ENCODE measurements around the gene RNF151. TPM values are rescaled to one million over a fixed set of nuclear protein-coding genes. Genes with fewer than 3 reads are reported as not detected.
A peak's percentile ranks its signal among the peaks of the same experiment; 100 is the strongest.
"Not testable (repeated sequence)": the region's sequence is repeated elsewhere in the genome, so short reads cannot be mapped to it uniquely, and the experiment has no call there.

Gene RNF151
- total RNA-seq, 1 donor from 2014 or later, result not detected

DNA sequence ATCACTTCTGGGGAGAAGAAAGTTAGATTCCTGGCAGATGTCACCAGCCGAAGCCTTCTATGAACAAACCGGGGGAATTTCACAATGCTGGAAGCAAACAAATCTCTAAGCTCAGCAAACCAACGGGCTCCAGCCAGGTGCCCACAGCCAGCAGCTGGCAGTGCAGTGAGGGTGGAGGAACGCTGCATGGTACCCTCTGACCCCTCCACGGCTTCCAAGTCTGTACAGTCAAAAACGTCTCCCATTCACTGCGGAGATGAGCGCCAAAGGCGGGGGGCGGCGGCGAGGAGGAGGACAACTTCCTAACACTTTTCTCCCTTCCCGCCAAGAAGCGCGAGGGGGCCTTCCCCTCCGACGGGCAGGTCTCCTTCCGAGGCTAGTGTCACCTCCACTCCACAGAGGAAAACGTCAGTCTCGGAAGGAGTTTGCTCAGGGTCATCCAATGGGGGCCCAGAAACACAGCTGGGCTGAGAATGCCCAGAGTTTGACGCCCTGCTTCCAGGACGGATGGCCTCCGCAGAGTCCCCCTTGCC, 42.0 kb downstream of the RNF151 start:
- Mint-ChIP-seq H3K27ac (ENCODE audit: unreplicated experiment) (peak overlapping the region; percentile 75), H3K27me3 (ENCODE audit: low read depth) (no peaks in the 10 kb centered on the region), H3K4me3 (peak overlapping the region; percentile 88), H3K36me3 (ENCODE audit: low read depth) (no peaks in the 10 kb centered on the region), H3K4me1 (peaks cover 25% of the 10 kb centered on the region), H3K9me3 (no peaks in the 10 kb centered on the region)
- TF ChIP-seq, protein P1, sequence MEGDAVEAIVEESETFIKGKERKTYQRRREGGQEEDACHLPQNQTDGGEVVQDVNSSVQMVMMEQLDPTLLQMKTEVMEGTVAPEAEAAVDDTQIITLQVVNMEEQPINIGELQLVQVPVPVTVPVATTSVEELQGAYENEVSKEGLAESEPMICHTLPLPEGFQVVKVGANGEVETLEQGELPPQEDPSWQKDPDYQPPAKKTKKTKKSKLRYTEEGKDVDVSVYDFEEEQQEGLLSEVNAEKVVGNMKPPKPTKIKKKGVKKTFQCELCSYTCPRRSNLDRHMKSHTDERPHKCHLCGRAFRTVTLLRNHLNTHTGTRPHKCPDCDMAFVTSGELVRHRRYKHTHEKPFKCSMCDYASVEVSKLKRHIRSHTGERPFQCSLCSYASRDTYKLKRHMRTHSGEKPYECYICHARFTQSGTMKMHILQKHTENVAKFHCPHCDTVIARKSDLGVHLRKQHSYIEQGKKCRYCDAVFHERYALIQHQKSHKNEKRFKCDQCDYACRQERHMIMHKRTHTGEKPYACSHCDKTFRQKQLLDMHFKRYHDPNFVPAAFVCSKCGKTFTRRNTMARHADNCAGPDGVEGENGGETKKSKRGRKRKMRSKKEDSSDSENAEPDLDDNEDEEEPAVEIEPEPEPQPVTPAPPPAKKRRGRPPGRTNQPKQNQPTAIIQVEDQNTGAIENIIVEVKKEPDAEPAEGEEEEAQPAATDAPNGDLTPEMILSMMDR (conservative IDR thresholded peaks at IDR 0.05), result no peak
- no peak for DNase-seq (ENCODE audit: low read depth, low spot score)

GRCh38 chr16:2009164-2009711, 42.6 kb downstream of the RNF151 start:
- Mint-ChIP-seq H3K27ac (ENCODE audit: unreplicated experiment) (no peak overlapping the region), H3K36me3 (ENCODE audit: low read depth) (no peaks in the 10 kb centered on the region)

GRCh38 chr16:2009791-2010510, 43.3 kb downstream of the RNF151 start, which contains the start of gene ZNF598:
Gene ZNF598, minus strand, starts transcription at chr16:2009821.
- H3K4me1 Mint-ChIP-seq, result peaks cover 25% of the 10 kb centered on the region
- no peaks in the 10 kb centered on the region for H3K9me3 Mint-ChIP-seq
- H3K27ac Mint-ChIP-seq (ENCODE audit: unreplicated experiment), result peak within 1 kb of the TSS; percentile 89
- TF ChIP-seq, protein P1 (conservative IDR thresholded peaks at IDR 0.05), result peak; percentile 23
- H3K27me3 Mint-ChIP-seq (ENCODE audit: low read depth), result no peaks in the 10 kb centered on the region
- H3K36me3 Mint-ChIP-seq (ENCODE audit: low read depth), result no peaks in the 10 kb centered on the region
- DNase-seq (ENCODE audit: low read depth, low spot score), result peak; percentile 62
- H3K4me3 Mint-ChIP-seq, result peak within 1 kb of the TSS; percentile 95

More at GRCh38 chr16:2009164-2009711, 42.6 kb downstream of the RNF151 start:
- H3K4me3 Mint-ChIP-seq, result peak overlapping the region; percentile 88
- TF ChIP-seq, protein P1 (conservative IDR thresholded peaks at IDR 0.05), result no peak
- H3K4me1 Mint-ChIP-seq, result peaks cover 25% of the 10 kb centered on the region
- no peaks in the 10 kb centered on the region for H3K9me3 Mint-ChIP-seq
- DNase-seq (ENCODE audit: low read depth, low spot score), result no peak
- H3K27me3 Mint-ChIP-seq (ENCODE audit: low read depth), result no peaks in the 10 kb centered on the region

- not testable (repeated sequence) for H3K27me3 Mint-ChIP-seq (ENCODE audit: low read depth); H3K4me3 Mint-ChIP-seq; H3K36me3 Mint-ChIP-seq (ENCODE audit: low read depth); H3K27ac Mint-ChIP-seq (ENCODE audit: unreplicated experiment); DNase-seq (ENCODE audit: low read depth, low spot score); H3K9me3 Mint-ChIP-seq
- peaks cover 21% of the 10 kb centered on the region for H3K4me1 Mint-ChIP-seq
Measured at GRCh38 chr16:2011726-2012125, 45.1 kb downstream of the RNF151 start.

- H3K27ac Mint-ChIP-seq (ENCODE audit: unreplicated experiment), result no peak overlapping the region
- TF ChIP-seq, protein P1 (conservative IDR thresholded peaks at IDR 0.05), result no peak
- no peaks in the 10 kb centered on the region for H3K9me3 Mint-ChIP-seq
- H3K27me3 Mint-ChIP-seq (ENCODE audit: low read depth), result peaks cover 11% of the 10 kb centered on the region
- no peaks in the 10 kb centered on the region for H3K36me3 Mint-ChIP-seq (ENCODE audit: low read depth)
- peak overlapping the region; percentile 59 for H3K4me3 Mint-ChIP-seq
- peaks cover 11% of the 10 kb centered on the region for H3K4me1 Mint-ChIP-seq
- no peak for DNase-seq (ENCODE audit: low read depth, low spot score)
Measured at GRCh38 chr16:2013527-2013926, 46.9 kb downstream of the RNF151 start.

Measured in neural crest cell (in vitro differentiated cells).